ENCODE data around the gene BCL2L2. TPM values are rescaled to one million over a fixed set of nuclear protein-coding genes. Genes with fewer than 3 reads are reported as not detected.

The BCL2L2 gene
- total and polyA plus RNA-seq, 10 of the 15 experiments (the other 5 are each of a cell fraction or from before 2014, with no cell fraction given): 1.4 to 14.7 (median 7.1) TPM

- intact Hi-C loops (cut with micrococcal nuclease; ENCODE audit: unreplicated experiment): loop anchor here (1.0 to 5.0 kb wide), 3 partner anchors 21 to 235 kb away; partner anchors contain the start of genes NGDN and THTPA
- TF ChIP-seq POLR2AphosphoS5 (IDR thresholded peaks at IDR 0.05; ENCODE audit: low read length): peak; percentile 78; the same call in 1 of the 2 replicates
- peak; percentile 51 for TF ChIP-seq NR2F1 (conservative IDR thresholded peaks at IDR 0.05)
- no peak for TF ChIP-seq YBX1 (IDR thresholded peaks at IDR 0.05)
- TF ChIP-seq BACH1 (IDR thresholded peaks at IDR 0.05; ENCODE audit: borderline replicate concordance): 0 out of 2 replicates have a peak, but pooled peaks have one; percentile 24
- 0 out of 2 replicates have a peak, but pooled peaks have one; percentile 29 for TF ChIP-seq RB1 (IDR thresholded peaks at IDR 0.05; ENCODE audit: borderline replicate concordance)
- TF ChIP-seq SREBF1 (IDR thresholded peaks at IDR 0.05; ENCODE audit: low read length): 0 out of 2 replicates have a peak, but pooled peaks have one; percentile 1
- peak; percentile 32; the same call in 1 of the 2 replicates for TF ChIP-seq YY1 (IDR thresholded peaks at IDR 0.05; ENCODE audit: low read depth, low read length)
- no peak for TF ChIP-seq IKZF1 (conservative IDR thresholded peaks at IDR 0.05)
- 0 out of 2 replicates have a peak, but pooled peaks have one; percentile 21 for TF ChIP-seq ATF2 (IDR thresholded peaks at IDR 0.05; ENCODE audit: low read length)
- peak; percentile 64 for TF ChIP-seq POLR2A (IDR thresholded peaks at IDR 0.05; ENCODE audit: low read depth, low read length)
- 0 out of 2 replicates have a peak, but pooled peaks have one; percentile 16 for TF ChIP-seq RELB (IDR thresholded peaks at IDR 0.05; ENCODE audit: low read depth)
- peak; percentile 30; the same call in 1 of the 2 replicates for TF ChIP-seq RUNX3 (IDR thresholded peaks at IDR 0.05; ENCODE audit: low read length)
- TF ChIP-seq, protein P1, sequence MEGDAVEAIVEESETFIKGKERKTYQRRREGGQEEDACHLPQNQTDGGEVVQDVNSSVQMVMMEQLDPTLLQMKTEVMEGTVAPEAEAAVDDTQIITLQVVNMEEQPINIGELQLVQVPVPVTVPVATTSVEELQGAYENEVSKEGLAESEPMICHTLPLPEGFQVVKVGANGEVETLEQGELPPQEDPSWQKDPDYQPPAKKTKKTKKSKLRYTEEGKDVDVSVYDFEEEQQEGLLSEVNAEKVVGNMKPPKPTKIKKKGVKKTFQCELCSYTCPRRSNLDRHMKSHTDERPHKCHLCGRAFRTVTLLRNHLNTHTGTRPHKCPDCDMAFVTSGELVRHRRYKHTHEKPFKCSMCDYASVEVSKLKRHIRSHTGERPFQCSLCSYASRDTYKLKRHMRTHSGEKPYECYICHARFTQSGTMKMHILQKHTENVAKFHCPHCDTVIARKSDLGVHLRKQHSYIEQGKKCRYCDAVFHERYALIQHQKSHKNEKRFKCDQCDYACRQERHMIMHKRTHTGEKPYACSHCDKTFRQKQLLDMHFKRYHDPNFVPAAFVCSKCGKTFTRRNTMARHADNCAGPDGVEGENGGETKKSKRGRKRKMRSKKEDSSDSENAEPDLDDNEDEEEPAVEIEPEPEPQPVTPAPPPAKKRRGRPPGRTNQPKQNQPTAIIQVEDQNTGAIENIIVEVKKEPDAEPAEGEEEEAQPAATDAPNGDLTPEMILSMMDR (IDR thresholded peaks at IDR 0.05 in 2 of 3, conservative IDR thresholded peaks at IDR 0.05 in 1 of 3; ENCODE audit: control insufficient read depth in 2 of 3, extremely low read depth in 1 of 3, insufficient read depth in 1 of 3, low read depth in 3 of 3, low read length in 3 of 3): 0 out of 6 replicates have a peak, but pooled peaks of 1 of the 3 experiments have one; percentile 4
- 0 out of 2 replicates have a peak, but pooled peaks have one; percentile 32 for TF ChIP-seq SIN3A (IDR thresholded peaks at IDR 0.05; ENCODE audit: low read depth, low read length)
- TF ChIP-seq EGR1 (IDR thresholded peaks at IDR 0.05; ENCODE audit: borderline replicate concordance in 1 of 2, low read depth in 2 of 2, low read length in 2 of 2): 0 out of 3 replicates have a peak, but pooled peaks of 1 of the 2 experiments have one; percentile 9
- no peak for TF ChIP-seq ZBED1 (IDR thresholded peaks at IDR 0.05; ENCODE audit: borderline replicate concordance)
- TF ChIP-seq CBFB (IDR thresholded peaks at IDR 0.05; ENCODE audit: low read depth): peak; percentile 34; the same call in 1 of the 2 replicates
Measured at GRCh38 chr14:23321572-23322547, 15.2 kb downstream of the BCL2L2 start.

More at GRCh38 chr14:23321572-23322547, 15.2 kb downstream of the BCL2L2 start:
- no TSS peak for BruUV-seq (replicated peaks)
- ATAC-seq (peak; percentile 14), DNase-seq (ENCODE audit: low read depth, low spot score) (no peak), FAIRE-seq (peak; percentile 78)
- ChIA-PET POLR2A (interaction anchor here (0.5 to 6.3 kb wide), 17 partner anchors 7 to 434 kb away, joined by 3 to 98 read pairs (median 4); partner anchors contain the start of genes ACIN1, BCL2L2, C14orf119 and HOMEZ), RAD21 (ENCODE audit: unreplicated experiment) (interaction anchor here (0.6 to 4.1 kb wide), 12 partner anchors 18 to 227 kb away, joined by 3 to 103 read pairs (median 5); partner anchors contain the start of genes ACIN1, BCL2L2, C14orf119 and HOMEZ), CTCF (interaction anchor here (1.2 to 7.2 kb wide), 20 partner anchors 15 to 392 kb away, joined by 3 to 77 read pairs (median 7); partner anchors contain the start of genes ACIN1, BCL2L2, C14orf119 and HOMEZ), SMC1A (ENCODE audit: uncharacterized antibody, unreplicated experiment) (interaction anchor here (0.8 to 4.5 kb wide), 16 partner anchors 12 to 891 kb away, joined by 3 to 48 read pairs (median 6); partner anchors contain the start of genes BCL2L2, CHMP4A, HOMEZ and PPP1R3E)
- no peak overlapping the region for H2AFZ ChIP-seq (ENCODE audit: control insufficient read depth, low read depth, low read length)
- H3K9ac ChIP-seq (ENCODE audit: control insufficient read depth, insufficient read depth, low read length): peak overlapping the region; percentile 97
- H3K79me2 ChIP-seq (ENCODE audit: control insufficient read depth, insufficient read depth, low read length): peaks cover 23% of the 10 kb centered on the region
- peaks cover 10 to 18% of the 10 kb centered on the region in 2 experiments for H3K36me3 ChIP-seq (ENCODE audit: control insufficient read depth in 2 of 2, insufficient read depth in 2 of 2, low read length in 1 of 2)
- H3K4me1 ChIP-seq (ENCODE audit: control insufficient read depth, insufficient read depth, low read length): peaks cover 13% of the 10 kb centered on the region
- H3K9me3 ChIP-seq (replicated peaks; ENCODE audit: control insufficient read depth, insufficient read depth, low read length): no peaks in the 10 kb centered on the region
- in situ Hi-C loops (cut with MboI): loop anchor here (5.0 to 25.0 kb wide), 2 partner anchors 235 to 790 kb away; partner anchors contain the start of genes DCAF11, NRL and THTPA
- peak overlapping the region; percentile 99 for H3K4me3 ChIP-seq
- WGBS (ENCODE audit: insufficient coverage, insufficient replicate concordance, low lambda C conversion rate, missing lambda C conversion rate): under 1% methylated on average over 45 of the region's 64 CpGs
- H4K20me1 ChIP-seq (ENCODE audit: control insufficient read depth, insufficient read depth): no peaks in the 10 kb centered on the region; the same call in 1 of the 2 replicates
- H3K4me2 ChIP-seq (ENCODE audit: control insufficient read depth, insufficient read depth): peak overlapping the region; percentile 92
- H3K27ac ChIP-seq (ENCODE audit: control insufficient read depth, insufficient read depth): peak overlapping the region; percentile 87
- H3K27me3 ChIP-seq (replicated peaks in 1 of 2; ENCODE audit: control insufficient read depth in 2 of 2, insufficient read depth in 2 of 2, low read length in 1 of 2): no peaks in the 10 kb centered on the region

Measured in GM12878 (cell line).